KOPT-K1 (cell line): Measurements from ENCODE around the gene MFSD6.

ENCODE experiments used
- H3K27ac ChIP-seq: fragments of 200-600 bp; sonication (generic); 2 replicates; pipeline ENCODE4 v1.5.1; 2016; ENCODE audit warnings: antibody characterized with exemption, mild to moderate bottlenecking, low read depth, low read length; ENCODE audit not compliant: poor library complexity, severe bottlenecking
- H3K36me3 ChIP-seq: fragments of 200-600 bp; sonication (generic); 2 replicates; pipeline ENCODE4 v1.5.1; 2017; ENCODE audit warnings: antibody characterized with exemption, mild to moderate bottlenecking, low read length, moderate library complexity; ENCODE audit not compliant: insufficient read depth
- H3K9me3 ChIP-seq: fragments of 200-600 bp; sonication (generic); 2 replicates; pipeline ENCODE4 v1.5.1; 2017; ENCODE audit warnings: antibody characterized with exemption, low read length, mild to moderate bottlenecking; ENCODE audit not compliant: insufficient read depth, poor library complexity, severe bottlenecking

Gene MFSD6

DNA sequence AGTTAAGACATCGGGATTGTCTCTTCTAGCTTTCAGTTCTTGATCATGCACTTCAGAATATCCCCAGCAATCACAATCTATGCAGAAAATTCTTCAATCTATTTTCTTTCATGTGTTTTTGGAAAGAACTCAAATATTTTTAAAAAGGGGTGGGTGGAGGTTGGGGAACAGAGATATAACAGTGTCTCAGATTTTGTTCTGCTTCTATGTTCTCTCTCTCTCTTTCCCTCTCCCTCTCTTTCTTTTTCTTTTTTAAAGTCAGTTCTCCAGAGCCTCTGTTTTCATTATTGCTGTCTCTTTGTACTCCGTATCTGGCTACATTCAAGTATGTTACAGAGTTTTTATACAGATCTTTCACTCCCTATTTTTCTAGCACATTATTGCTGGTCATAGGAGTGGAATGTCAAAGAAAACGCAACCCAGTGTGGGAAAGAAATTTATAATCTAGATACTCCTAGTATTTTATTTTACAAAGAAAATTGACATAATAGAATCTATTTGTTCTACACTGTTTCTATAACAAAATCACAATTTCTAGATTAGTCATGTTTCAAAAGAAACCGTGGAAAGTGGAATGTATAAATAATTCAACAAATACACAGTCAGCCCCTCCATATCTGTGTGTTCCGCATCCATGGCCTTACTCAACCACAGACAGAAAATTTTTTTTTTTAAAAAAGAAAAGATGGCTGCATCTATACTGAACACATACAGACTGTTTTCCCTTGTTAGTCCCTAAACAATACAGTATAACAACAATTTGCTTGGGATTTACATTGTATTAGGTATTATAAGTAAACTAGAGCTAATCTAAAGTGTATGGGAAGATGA is 137.6 kb downstream of the MFSD6 start:
- Histone ChIP-seq H3K9me3 (peaks cover 28% of the 10 kb centered on the region), H3K36me3 (no peaks in the 10 kb centered on the region), H3K27ac (no peak overlapping the region)

DNA sequence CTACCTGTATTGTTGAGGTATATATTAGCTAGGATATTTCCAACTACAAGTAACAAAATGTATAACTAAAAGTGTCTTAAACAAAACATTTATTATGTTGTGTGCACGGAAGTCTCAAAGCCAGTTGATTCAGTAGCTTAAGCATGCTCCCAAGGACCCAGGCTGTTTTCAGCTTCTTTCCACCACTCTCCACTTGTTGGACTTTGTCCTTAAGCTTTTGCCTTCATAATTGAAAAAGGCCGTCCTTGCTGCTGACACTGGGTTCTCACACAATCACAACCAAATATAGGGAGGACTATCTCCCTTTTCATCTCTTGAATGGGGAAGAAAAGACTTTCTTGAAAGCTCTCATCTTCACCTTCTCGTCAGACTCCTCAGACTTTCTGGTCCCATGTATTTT is 138.6 kb downstream of the MFSD6 start:
- no peak overlapping the region for H3K27ac ChIP-seq

DNA sequence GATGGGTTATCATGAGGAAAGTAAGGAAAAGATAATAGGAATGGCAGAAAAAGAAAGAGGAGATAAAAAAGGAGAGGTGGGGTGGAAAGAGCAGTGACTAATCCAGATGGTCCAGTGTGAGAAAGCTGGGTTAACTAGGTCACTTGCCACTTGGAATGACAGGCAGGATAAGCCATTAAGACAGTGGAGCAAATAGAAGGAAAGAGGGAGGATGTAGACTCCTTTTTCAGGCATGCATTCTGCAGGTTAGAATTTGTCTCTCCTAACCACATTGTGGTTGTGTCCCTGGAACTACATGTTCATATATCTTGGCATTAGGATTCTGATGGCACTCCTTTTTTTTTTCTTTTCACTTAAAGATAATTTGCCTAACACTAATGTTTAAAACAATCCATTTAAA is 139.7 kb downstream of the MFSD6 start:
- no peak overlapping the region for H3K27ac ChIP-seq
- H3K36me3 ChIP-seq, result no peaks in the 10 kb centered on the region
- peaks cover 7% of the 10 kb centered on the region for H3K9me3 ChIP-seq

More for the DNA sequence above, 138.6 kb downstream of the MFSD6 start:
- peaks cover 18% of the 10 kb centered on the region for H3K9me3 ChIP-seq
- no peaks in the 10 kb centered on the region for H3K36me3 ChIP-seq

DNA sequence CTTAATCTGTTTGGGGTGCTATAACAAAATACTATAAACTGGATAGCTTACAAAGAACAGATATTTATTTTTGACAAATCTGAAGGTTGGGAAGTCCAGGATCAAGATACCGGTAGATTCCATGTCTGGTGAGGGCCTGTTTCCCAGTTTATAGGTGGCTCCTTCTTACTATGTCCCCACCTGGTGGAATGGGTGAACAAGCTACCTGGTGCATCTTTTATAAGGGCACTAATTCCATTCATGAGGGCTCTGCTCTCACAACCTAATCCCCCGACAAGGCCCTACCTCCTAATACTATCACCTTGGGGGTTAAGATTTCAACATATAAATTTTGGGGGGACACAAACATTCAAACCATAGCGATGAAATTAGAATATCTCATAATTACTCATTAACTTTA is 142.0 kb downstream of the MFSD6 start:
- no peaks in the 10 kb centered on the region for H3K36me3 ChIP-seq

More for the DNA sequence above, 142.0 kb downstream of the MFSD6 start:
- Histone ChIP-seq H3K9me3 (peaks cover 12% of the 10 kb centered on the region), H3K27ac (no peak overlapping the region)
